A549 (cell line): Measurements from ENCODE around the gene UBQLN4.

ENCODE experiments used
- CTCF ChIP-seq: fragments of >200 bp; sonication (Bioruptor Twin); formaldehyde crosslinking; IDR thresholded peaks from 3 replicates; pipeline ENCODE4 v1.5.1; 2016
- EHF ChIP-seq: fragments of 250-450 bp; sonication (Bioruptor Pico); IDR thresholded peaks from 2 replicates; pipeline ENCODE4 v1.5.0; 2020; ENCODE audit warnings: mild to moderate bottlenecking
- FOSL2 ChIP-seq, 2 experiments: fragments of 450-650 bp in 1 of 2; fragments of >200 bp in 1 of 2; sonication (Bioruptor Twin) in 1 of 2; formaldehyde crosslinking; IDR thresholded peaks; 2 replicates each; pipeline versions ENCODE4 v1.5.0 to v1.6.1; 2016 to 2020; ENCODE audit warnings: mild to moderate bottlenecking in 1 of 2, moderate library complexity in 1 of 2
- PBX3 ChIP-seq: IDR thresholded peaks from 2 replicates; pipeline ENCODE4 v1.6.1; 2012
- POLR2A ChIP-seq: IDR thresholded peaks from 2 replicates; pipeline ENCODE4 v1.6.1; 2012; ENCODE audit warnings: mild to moderate bottlenecking, low read length
- RFX5 ChIP-seq: fragments of 450-650 bp; IDR thresholded peaks from 2 replicates; pipeline ENCODE4 v1.7.1; 2014; ENCODE audit warnings: antibody characterized with exemption, mild to moderate bottlenecking, moderate library complexity
- ZSCAN20 ChIP-seq: fragments of 250-450 bp; sonication (Bioruptor Pico); IDR thresholded peaks from 2 replicates; pipeline ENCODE4 v1.8.0; 2022; ENCODE audit warnings: mild to moderate bottlenecking, moderate library complexity

- TF ChIP-seq EHF (CRISPR knock-in tag) (no peak), POLR2A (no peak), CTCF (no peak), PBX3 (no peak), ZSCAN20 (CRISPR knock-in tag) (no peak), FOSL2 (IDR thresholded peaks at IDR 0.05) (no peak), FOSL2 (CRISPR knock-in tag; IDR thresholded peaks at IDR 0.05) (no peak), RFX5 (no peak)
Observed at GRCh38 chr1:156006666-156007376, 46.8 kb downstream of the UBQLN4 start.
